HG02885 (cell line): ENCODE data around the gene GLYATL1B.
"Not testable (repeated sequence)": the region's sequence is repeated elsewhere in the genome, so short reads cannot be mapped to it uniquely, and the experiment has no call there.

Experiments
- ATAC-seq: cut with Tn5 transposase; IDR thresholded peaks from one replicate; pipeline ENCODE4 v1.9.1; 2021; ENCODE audit warnings: mild to moderate bottlenecking; ENCODE audit not compliant: unreplicated experiment, poor library complexity

Gene GLYATL1B

GRCh38 chr11:59086007-59086406 is at the start of gene GLYATL1B:
Gene GLYATL1B, plus strand, starts transcription at chr11:59086307. Its CDS starts 0 bp downstream, at chr11:59086307.
- ATAC-seq = not testable (repeated sequence)

- not testable (repeated sequence) for ATAC-seq
Observed at GRCh38 chr11:59036542-59036941, 49.6 kb upstream of the GLYATL1B start.

- not testable (repeated sequence) for ATAC-seq
Observed at GRCh38 chr11:59037434-59037833, 48.7 kb upstream of the GLYATL1B start.

GRCh38 chr11:59040607-59041006 is 45.5 kb upstream of the GLYATL1B start:
- ATAC-seq = no peak

- ATAC-seq = peak; percentile 84
Observed at GRCh38 chr11:59051383-59051782, 34.7 kb upstream of the GLYATL1B start.

GRCh38 chr11:59052355-59052754 is 33.8 kb upstream of the GLYATL1B start:
- not testable (repeated sequence) for ATAC-seq

- ATAC-seq = peak; percentile 61
Observed at GRCh38 chr11:59053387-59053786, 32.7 kb upstream of the GLYATL1B start.

GRCh38 chr11:59058120-59059033 is 27.7 kb upstream of the GLYATL1B start:
- ATAC-seq = peak; percentile 88

GRCh38 chr11:59060096-59060495 is 26.0 kb upstream of the GLYATL1B start:
- not testable (repeated sequence) for ATAC-seq

- no peak for ATAC-seq
Observed at GRCh38 chr11:59062602-59063529, 23.2 kb upstream of the GLYATL1B start.

- ATAC-seq = peak; percentile 92
Observed at GRCh38 chr11:59063996-59064727, 21.9 kb upstream of the GLYATL1B start.

- ATAC-seq = no peak
Observed at GRCh38 chr11:59069087-59069486, 17.0 kb upstream of the GLYATL1B start.

- ATAC-seq = peak; percentile 92
Observed at GRCh38 chr11:59076876-59077571, 9.1 kb upstream of the GLYATL1B start.

GRCh38 chr11:59078435-59078834 is 7.7 kb upstream of the GLYATL1B start:
- peak; percentile 32 for ATAC-seq

- ATAC-seq = no peak
Observed at GRCh38 chr11:59079086-59079485, 7.0 kb upstream of the GLYATL1B start.

- ATAC-seq = not testable (repeated sequence)
Observed at GRCh38 chr11:59080421-59080820, 5.7 kb upstream of the GLYATL1B start.

- ATAC-seq = not testable (repeated sequence)
Observed at GRCh38 chr11:59081430-59082020, 4.6 kb upstream of the GLYATL1B start.

GRCh38 chr11:59088162-59088561 is 2.1 kb downstream of the GLYATL1B start:
- no peak for ATAC-seq

- not testable (repeated sequence) for ATAC-seq
Observed at GRCh38 chr11:59093576-59093975, 7.5 kb downstream of the GLYATL1B start.
